ENCODE data around the gene DMRTB1.

The DMRTB1 gene

DNA sequence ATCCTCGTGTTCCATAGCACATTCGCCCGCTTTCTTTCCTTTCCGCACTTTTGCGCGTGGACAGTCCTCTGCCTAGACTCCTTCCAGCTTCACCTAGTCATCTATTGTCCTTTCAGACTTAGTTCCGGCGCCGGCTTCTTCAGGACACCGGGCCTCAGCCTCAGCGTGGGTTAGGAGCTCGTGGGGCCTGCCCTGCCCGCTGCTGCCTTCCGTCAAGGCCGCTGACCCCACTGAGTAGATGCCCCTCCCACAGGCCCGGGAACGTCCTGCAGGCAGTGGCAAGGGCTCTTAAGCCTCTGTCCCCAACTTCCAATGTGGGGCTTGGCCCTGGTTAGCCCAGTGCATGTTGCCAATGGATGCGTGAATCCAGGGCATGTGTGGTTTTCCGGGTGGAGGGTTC lies 11.4 kb downstream of the DMRTB1 start:
- Histone ChIP-seq H3K4me3 (ENCODE audit: low read depth in 1 of 2, low read length in 1 of 2) (no peak overlapping the region), H3K9me3 (no peaks in the 10 kb centered on the region), H3K27ac (no peak overlapping the region), H3K4me1 (ENCODE audit: control insufficient read depth in 1 of 2, insufficient read depth in 1 of 2, low read depth in 1 of 2, low read length in 1 of 2) (no peaks in the 10 kb centered on the region), H3K27me3 (no peaks in the 10 kb centered on the region), H3K36me3 (no peaks in the 10 kb centered on the region)
- TF ChIP-seq, protein P1, sequence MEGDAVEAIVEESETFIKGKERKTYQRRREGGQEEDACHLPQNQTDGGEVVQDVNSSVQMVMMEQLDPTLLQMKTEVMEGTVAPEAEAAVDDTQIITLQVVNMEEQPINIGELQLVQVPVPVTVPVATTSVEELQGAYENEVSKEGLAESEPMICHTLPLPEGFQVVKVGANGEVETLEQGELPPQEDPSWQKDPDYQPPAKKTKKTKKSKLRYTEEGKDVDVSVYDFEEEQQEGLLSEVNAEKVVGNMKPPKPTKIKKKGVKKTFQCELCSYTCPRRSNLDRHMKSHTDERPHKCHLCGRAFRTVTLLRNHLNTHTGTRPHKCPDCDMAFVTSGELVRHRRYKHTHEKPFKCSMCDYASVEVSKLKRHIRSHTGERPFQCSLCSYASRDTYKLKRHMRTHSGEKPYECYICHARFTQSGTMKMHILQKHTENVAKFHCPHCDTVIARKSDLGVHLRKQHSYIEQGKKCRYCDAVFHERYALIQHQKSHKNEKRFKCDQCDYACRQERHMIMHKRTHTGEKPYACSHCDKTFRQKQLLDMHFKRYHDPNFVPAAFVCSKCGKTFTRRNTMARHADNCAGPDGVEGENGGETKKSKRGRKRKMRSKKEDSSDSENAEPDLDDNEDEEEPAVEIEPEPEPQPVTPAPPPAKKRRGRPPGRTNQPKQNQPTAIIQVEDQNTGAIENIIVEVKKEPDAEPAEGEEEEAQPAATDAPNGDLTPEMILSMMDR (IDR thresholded peaks at IDR 0.05), result no peak

DNA sequence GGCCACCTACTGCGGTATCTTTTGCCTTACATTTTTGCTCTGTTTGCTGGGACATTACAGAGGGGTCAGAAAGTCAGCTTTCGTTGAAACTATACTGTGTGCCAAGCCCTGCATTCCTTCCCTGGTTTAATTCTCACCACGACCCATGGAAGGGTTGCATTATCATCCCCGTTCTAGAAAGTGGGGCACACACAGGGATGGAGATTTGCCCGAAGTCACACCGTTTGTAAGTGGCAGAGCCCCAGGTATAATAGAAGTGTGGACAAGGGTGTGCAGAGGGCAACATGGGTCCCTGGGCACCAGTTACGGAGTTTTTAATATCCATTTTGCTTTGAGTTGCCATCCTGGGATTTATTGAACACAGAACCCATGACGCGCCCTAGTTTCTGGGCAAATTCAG lies 11.8 kb downstream of the DMRTB1 start:
- H3K36me3 ChIP-seq, result no peaks in the 10 kb centered on the region
- H3K9me3 ChIP-seq, result no peaks in the 10 kb centered on the region
- H3K27ac ChIP-seq, result no peak overlapping the region
- TF ChIP-seq, protein P1 (IDR thresholded peaks at IDR 0.05), result no peak
- H3K27me3 ChIP-seq, result no peaks in the 10 kb centered on the region
- H3K4me3 ChIP-seq (ENCODE audit: low read depth in 1 of 2, low read length in 1 of 2), result no peak overlapping the region
- H3K4me1 ChIP-seq (ENCODE audit: control insufficient read depth in 1 of 2, insufficient read depth in 1 of 2, low read depth in 1 of 2, low read length in 1 of 2), result no peaks in the 10 kb centered on the region

DNA sequence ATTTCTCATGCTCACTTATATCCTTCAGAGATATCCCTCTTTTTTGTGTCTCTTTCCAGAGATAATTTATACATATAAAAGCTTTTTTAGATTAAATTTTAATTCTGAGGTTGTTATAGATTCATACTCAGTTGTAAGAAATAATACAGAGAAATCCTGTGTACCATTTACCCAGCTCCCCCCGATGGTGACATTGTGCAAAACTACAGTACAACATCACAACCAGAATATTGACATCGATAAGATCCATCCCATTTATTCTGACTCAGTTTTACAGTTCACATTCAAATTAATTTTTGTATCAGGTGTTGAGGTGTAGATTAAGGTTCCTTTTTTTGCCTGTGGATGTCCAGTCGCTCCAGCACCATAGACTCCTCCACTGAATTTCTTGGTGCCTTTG lies 14.3 kb downstream of the DMRTB1 start:
- H3K9me3 ChIP-seq, result no peaks in the 10 kb centered on the region
- H3K27me3 ChIP-seq, result no peaks in the 10 kb centered on the region

DNA sequence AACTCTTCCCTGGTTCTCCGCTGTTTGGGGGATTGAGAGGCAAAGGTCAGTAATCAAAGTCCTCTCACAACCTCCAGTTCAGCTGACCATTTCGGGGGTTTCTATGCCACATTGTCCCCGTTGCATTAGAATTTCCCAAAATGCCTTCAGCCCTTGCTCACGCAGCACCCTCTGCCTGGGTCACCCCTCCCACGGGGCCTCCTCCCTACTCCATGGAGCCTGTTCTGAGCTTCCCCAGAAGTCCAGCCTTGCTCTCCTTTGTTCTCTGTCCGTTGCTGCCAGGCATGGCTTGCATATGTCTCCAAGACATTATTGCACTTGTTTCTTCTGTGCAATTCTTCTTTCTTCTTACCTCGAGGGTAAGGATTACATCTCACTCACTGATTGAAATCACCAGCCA lies 16.5 kb downstream of the DMRTB1 start:
- TF ChIP-seq, protein P1 (IDR thresholded peaks at IDR 0.05), result no peak
- H3K4me1 ChIP-seq (ENCODE audit: control insufficient read depth in 1 of 2, insufficient read depth in 1 of 2, low read depth in 1 of 2, low read length in 1 of 2), result no peaks in the 10 kb centered on the region
- H3K4me3 ChIP-seq (ENCODE audit: low read depth in 1 of 2, low read length in 1 of 2), result no peak overlapping the region
- H3K27ac ChIP-seq, result no peak overlapping the region
- H3K27me3 ChIP-seq, result no peaks in the 10 kb centered on the region
- H3K36me3 ChIP-seq, result no peaks in the 10 kb centered on the region
- H3K9me3 ChIP-seq, result no peaks in the 10 kb centered on the region

More for the DNA sequence above, 14.3 kb downstream of the DMRTB1 start:
- TF ChIP-seq, protein P1 (IDR thresholded peaks at IDR 0.05), result no peak
- no peaks in the 10 kb centered on the region for H3K4me1 ChIP-seq (ENCODE audit: control insufficient read depth in 1 of 2, insufficient read depth in 1 of 2, low read depth in 1 of 2, low read length in 1 of 2)
- no peak overlapping the region for H3K4me3 ChIP-seq (ENCODE audit: low read depth in 1 of 2, low read length in 1 of 2)
- H3K36me3 ChIP-seq, result no peaks in the 10 kb centered on the region
- no peak overlapping the region for H3K27ac ChIP-seq

DNA sequence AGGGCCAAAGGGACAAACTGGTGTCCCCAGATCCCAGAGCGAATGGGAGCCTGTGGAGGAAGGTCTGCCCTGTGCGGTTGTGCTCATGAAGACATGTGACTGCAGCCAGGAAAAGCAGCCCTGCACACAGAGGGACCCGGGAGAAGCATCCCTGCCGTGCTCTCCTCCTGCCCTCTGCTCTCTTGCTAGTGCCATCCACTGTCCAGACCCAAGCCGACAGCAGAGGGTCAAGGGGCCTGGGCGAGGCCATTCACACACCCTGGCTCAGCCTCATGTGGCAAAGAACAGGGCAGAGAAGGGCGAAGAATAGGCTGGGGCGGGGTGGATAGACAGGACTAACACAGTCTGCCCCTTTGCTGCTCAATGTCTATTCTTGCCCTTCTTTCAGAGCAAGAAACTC lies 17.4 kb downstream of the DMRTB1 start:
- Histone ChIP-seq H3K9me3 (no peaks in the 10 kb centered on the region), H3K36me3 (no peaks in the 10 kb centered on the region), H3K4me3 (ENCODE audit: low read depth in 1 of 2, low read length in 1 of 2) (no peak overlapping the region), H3K4me1 (ENCODE audit: control insufficient read depth in 1 of 2, insufficient read depth in 1 of 2, low read depth in 1 of 2, low read length in 1 of 2) (no peaks in the 10 kb centered on the region), H3K27me3 (no peaks in the 10 kb centered on the region), H3K27ac (no peak overlapping the region)
- TF ChIP-seq, protein P1 (IDR thresholded peaks at IDR 0.05), result no peak
